Bronchial epithelial cell (primary cell): ENCODE results near the gene CCL19. TPM values are rescaled to one million over a fixed set of nuclear protein-coding genes. Genes with fewer than 3 reads are reported as not detected.

Experiments
- DNase-seq: peaks from one replicate; pipeline ENCODE4 v3.0.0-alpha.2; 2010; ENCODE audit warnings: low read depth
- FAIRE-seq: peaks from 2 replicates; lab custom pipeline; 2011; peaks lifted over from hg19 to GRCh38; lab: Jason Lieb, UNC
- H3K27me3 ChIP-seq: 2 replicates; pipeline ENCODE4 v1.5.1; 2011; ENCODE audit warnings: low read length; ENCODE audit not compliant: control insufficient read depth, insufficient read depth
- H3K36me3 ChIP-seq: 2 replicates; pipeline ENCODE4 v1.5.1; 2011; ENCODE audit warnings: low read length; ENCODE audit not compliant: control insufficient read depth, insufficient read depth
- H3K4me3 ChIP-seq: 2 replicates; pipeline ENCODE4 v1.5.1; 2011; ENCODE audit warnings: mild to moderate bottlenecking, low read depth, low read length, control low read depth
- total RNA-seq: library from RNA; depleted of rRNA; stranded (reverse); fragments of >200 nt; gene quantifications from 2 replicates; pipeline ENCODE4 v1.2.1, GENCODE V29; 2014
- TF ChIP-seq, protein P1 (sequence below): IDR thresholded peaks from 2 replicates; pipeline ENCODE4 v1.5.1; 2011; ENCODE audit warnings: mild to moderate bottlenecking, moderate library complexity, low read length, control low read depth, inconsistent platforms; ENCODE audit not compliant: insufficient read depth, severe bottlenecking

CCL19 gene
- total RNA-seq, 1 donor from 2014 or later, result not detected

DNA sequence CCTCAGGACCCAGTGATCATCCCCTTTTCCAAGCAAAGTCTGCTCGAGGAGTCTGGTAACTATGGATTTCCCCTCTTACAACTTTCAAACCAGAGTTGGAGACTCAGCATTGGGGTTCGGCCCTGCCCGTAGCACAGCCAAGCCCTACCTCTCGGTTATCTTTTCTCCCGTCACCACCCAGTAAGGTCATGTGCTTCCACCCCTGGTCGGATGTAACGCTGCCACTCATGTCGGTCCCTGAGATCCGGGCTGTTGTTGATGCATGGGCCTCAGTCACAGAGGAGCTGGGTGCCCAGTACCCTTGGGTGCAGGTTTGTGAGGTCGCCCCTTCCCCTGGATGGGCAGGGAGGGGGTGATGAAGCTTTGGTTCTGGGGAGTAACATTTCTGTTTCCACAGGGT lies 43.4 kb downstream of the CCL19 start:
- H3K4me3 ChIP-seq, result peak overlapping the region; percentile 77
- no peaks in the 10 kb centered on the region for H3K27me3 ChIP-seq
- TF ChIP-seq, protein P1, sequence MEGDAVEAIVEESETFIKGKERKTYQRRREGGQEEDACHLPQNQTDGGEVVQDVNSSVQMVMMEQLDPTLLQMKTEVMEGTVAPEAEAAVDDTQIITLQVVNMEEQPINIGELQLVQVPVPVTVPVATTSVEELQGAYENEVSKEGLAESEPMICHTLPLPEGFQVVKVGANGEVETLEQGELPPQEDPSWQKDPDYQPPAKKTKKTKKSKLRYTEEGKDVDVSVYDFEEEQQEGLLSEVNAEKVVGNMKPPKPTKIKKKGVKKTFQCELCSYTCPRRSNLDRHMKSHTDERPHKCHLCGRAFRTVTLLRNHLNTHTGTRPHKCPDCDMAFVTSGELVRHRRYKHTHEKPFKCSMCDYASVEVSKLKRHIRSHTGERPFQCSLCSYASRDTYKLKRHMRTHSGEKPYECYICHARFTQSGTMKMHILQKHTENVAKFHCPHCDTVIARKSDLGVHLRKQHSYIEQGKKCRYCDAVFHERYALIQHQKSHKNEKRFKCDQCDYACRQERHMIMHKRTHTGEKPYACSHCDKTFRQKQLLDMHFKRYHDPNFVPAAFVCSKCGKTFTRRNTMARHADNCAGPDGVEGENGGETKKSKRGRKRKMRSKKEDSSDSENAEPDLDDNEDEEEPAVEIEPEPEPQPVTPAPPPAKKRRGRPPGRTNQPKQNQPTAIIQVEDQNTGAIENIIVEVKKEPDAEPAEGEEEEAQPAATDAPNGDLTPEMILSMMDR, result no peak
- FAIRE-seq, result no peak
- DNase-seq, result no peak
- peaks cover 1% of the 10 kb centered on the region for H3K36me3 ChIP-seq

DNA sequence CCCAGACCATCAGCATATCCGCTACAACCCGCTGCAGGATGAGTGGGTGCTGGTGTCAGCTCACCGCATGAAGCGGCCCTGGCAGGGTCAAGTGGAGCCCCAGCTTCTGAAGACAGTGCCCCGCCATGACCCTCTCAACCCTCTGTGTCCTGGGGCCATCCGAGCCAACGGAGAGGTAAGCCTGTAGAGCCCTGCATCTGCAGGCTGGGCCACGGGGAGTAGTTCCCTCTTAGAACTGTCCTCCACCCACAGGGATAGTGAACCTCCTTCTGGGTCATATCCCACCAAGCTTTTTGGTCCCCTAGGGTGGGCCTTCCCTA lies 44.0 kb downstream of the CCL19 start:
- TF ChIP-seq, protein P1, result no peak
- FAIRE-seq (no peak), DNase-seq (no peak)
- Histone ChIP-seq H3K36me3 (peaks cover 1% of the 10 kb centered on the region), H3K4me3 (peak overlapping the region; percentile 77), H3K27me3 (no peaks in the 10 kb centered on the region)

DNA sequence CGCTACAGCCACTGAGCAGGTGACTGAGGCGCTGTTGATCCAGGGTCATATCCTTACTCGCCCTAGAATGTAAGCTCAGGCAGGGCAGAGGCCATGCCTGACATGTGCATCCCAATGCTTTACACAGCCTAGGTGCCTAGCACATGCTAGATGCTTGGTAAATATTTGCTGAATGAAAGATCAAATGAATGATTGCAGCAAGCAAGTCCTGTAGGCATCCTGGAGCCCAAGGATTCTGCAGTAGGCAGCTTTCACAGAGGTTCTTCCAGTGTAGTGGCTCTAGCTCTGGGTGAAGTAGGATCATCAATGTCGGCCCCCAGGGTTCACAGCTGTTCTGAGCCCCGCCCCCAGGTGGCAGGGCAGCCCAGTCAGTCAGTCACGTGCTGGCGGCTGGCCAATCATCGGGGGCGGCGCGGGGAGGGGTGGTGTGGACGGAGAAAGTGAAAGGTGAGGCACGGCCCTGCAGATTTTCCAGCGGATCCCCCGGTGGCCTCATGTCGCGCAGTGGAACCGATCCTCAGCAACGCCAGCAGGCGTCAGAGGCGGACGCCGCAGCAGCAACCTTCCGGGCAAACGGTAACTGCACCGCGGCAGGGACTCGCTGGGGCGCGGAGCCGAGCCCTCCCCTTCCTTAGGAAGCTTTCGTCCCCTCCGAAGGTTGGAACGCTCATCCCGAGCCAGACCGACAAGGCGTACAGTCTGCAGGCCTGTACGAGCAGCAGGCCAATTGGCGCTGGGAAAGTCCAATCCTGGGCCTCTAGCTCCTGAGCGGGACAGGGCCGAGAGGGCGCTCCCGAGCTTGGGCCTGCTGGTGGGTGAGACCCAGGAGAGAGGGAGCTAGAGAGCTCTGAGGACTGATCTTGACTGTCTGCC lies 44.6 kb downstream of the CCL19 start, which contains the start of gene GALT:
TSS of gene GALT (plus strand) at position 465 of the 873 bp plus-strand sequence. CDS start at position 495, 30 bp downstream.
- peak within 1 kb of the TSS; percentile 77 for H3K4me3 ChIP-seq
- no peaks in the 10 kb centered on the region for H3K27me3 ChIP-seq
- TF ChIP-seq, protein P1, result peak; percentile 63
- FAIRE-seq (no peak), DNase-seq (peak; percentile 61)
- H3K36me3 ChIP-seq, result peaks cover 1% of the 10 kb centered on the region

GRCh38 chr9:34644766-34645314 lies 46.2 kb downstream of the CCL19 start:
- FAIRE-seq (no peak), DNase-seq (no peak)
- no peak overlapping the region for H3K4me3 ChIP-seq
- H3K36me3 ChIP-seq, result peaks cover 1% of the 10 kb centered on the region
- no peaks in the 10 kb centered on the region for H3K27me3 ChIP-seq
- TF ChIP-seq, protein P1, result no peak

DNA sequence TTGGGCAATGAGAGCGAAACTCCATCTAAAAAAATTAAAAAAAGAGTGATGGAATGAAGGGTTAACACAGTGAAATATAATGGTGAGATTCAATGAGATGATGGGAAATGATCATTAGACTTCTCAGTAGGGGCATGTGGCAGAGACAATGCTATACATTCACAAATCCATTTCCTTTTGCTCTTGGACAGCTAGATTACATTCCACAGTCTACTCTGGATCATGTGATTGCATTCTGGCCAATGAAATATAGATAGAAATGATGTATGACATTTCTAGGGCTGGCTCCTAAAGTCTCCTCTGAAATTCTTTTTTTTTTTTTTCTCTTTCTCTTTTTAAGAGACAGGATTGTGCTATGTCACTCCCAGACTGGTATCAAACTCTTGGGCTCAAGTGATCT lies 48.4 kb downstream of the CCL19 start:
- H3K36me3 ChIP-seq, result no peaks in the 10 kb centered on the region
- TF ChIP-seq, protein P1, result no peak
- H3K4me3 ChIP-seq, result no peak overlapping the region
- DNase-seq (no peak), FAIRE-seq (no peak)
- no peaks in the 10 kb centered on the region for H3K27me3 ChIP-seq

Other genes with a start within 250 kb of the CCL19 start
- 3.9 and 5.4 TPM in 2 replicates for gene FAM219A, start 232.7 kb downstream of the CCL19 start, total RNA-seq
- gene DNAI1, start 232.5 kb downstream of the CCL19 start, total RNA-seq, result not detected in 2 replicates
- 0.13 TPM in 1 of 2 replicates, not detected in the other for gene ENHO, start 168.3 kb downstream of the CCL19 start, total RNA-seq
- not detected in 2 replicates for gene CNTFR, start 101.6 kb downstream of the CCL19 start, total RNA-seq
- gene RPP25L, start 79.2 kb downstream of the CCL19 start, total RNA-seq, result 45.8 and 49.3 TPM in 2 replicates
- gene DCTN3, start 70.8 kb downstream of the CCL19 start, total RNA-seq, result 57.1 and 73.4 TPM in 2 replicates
- 0.26 TPM in 1 of 2 replicates, not detected in the other for gene ARID3C, start 62.2 kb downstream of the CCL19 start, total RNA-seq
- gene SIGMAR1, start 53.5 kb downstream of the CCL19 start, total RNA-seq, result 62.5 and 74.8 TPM in 2 replicates
- gene GALT, start 44.6 kb downstream of the CCL19 start, total RNA-seq, result 11.3 and 13.6 TPM in 2 replicates
- gene IL11RA, start 39.1 kb downstream of the CCL19 start, total RNA-seq, result 0.79 and 1.0 TPM in 2 replicates
- 0.26 TPM in 1 of 2 replicates, not detected in the other for gene CCL27, start 28.6 kb downstream of the CCL19 start, total RNA-seq
- not detected in 2 replicates for gene CCL21, start 18.9 kb upstream of the CCL19 start, total RNA-seq